AG04450 (cell line): ENCODE results near the gene SMIM41. TPM values are rescaled to one million over a fixed set of nuclear protein-coding genes. Genes with fewer than 3 reads are reported as not detected.

Source experiments
- CTCF ChIA-PET: fragments of 300-600, 350-600 bp; formaldehyde crosslinking; extraction: SDS; loops from one replicate; lab custom pipeline; 2022; ENCODE audit warnings: antibody characterized with exemption, inconsistent platforms; lab: Charles Lee
- POLR2A ChIA-PET: fragments of 350-600 bp; formaldehyde crosslinking; extraction: SDS; loops from one replicate; lab custom pipeline; 2021; ENCODE audit warnings: antibody characterized with exemption, inconsistent platforms; lab: Yijun Ruan, JAX
- DNase-seq: peaks from one replicate; pipeline ENCODE4 v3.0.0-alpha.2; 2011; ENCODE audit warnings: low read depth, low spot score
- H3K27ac ChIP-seq: one replicate; pipeline ENCODE4 v1.5.1; 2012; ENCODE audit warnings: low read depth, low read length, control low read depth
- H3K27me3 ChIP-seq: one replicate; pipeline ENCODE4 v1.6.0; 2012; ENCODE audit warnings: low read length; ENCODE audit not compliant: control insufficient read depth, insufficient read depth
- H3K4me3 ChIP-seq: 2 replicates; pipeline ENCODE4 v1.5.1; 2011; ENCODE audit warnings: mild to moderate bottlenecking, low read depth, low read length, control low read depth
- H3K9me3 ChIP-seq: 2 replicates; pipeline ENCODE4 v1.5.1; 2012; ENCODE audit warnings: low read length; ENCODE audit not compliant: control insufficient read depth, insufficient read depth
- CTCF ChIP-seq: IDR thresholded peaks from 2 replicates; pipeline ENCODE4 v1.5.1; 2011; ENCODE audit warnings: low read depth, low read length, control low read depth, inconsistent platforms
- polyA plus RNA-seq: library from polyadenylated mRNA; depleted of rRNA; stranded (reverse); fragments of >200 nt; gene quantifications from 2 replicates; pipeline ENCODE4 v1.2.3, GENCODE V29; 2011

Gene SMIM41
- polyA plus RNA-seq, 1 experiment, result not detected

GRCh38 chr12:52148464-52149181 is 69.1 kb downstream of the SMIM41 start:
- ChIA-PET POLR2A (no interaction called here), CTCF (interaction anchor here (1.0 to 2.9 kb wide), 6 partner anchors 9 to 731 kb away, joined by 3 to 22 read pairs (median 4); no protein-coding TSS in a partner anchor)
- H3K27ac ChIP-seq, result peak overlapping the region; percentile 98
- H3K27me3 ChIP-seq, result no peaks in the 10 kb centered on the region
- H3K9me3 ChIP-seq, result no peaks in the 10 kb centered on the region
- no peak overlapping the region for H3K4me3 ChIP-seq
- no peak for DNase-seq
- no peak for TF ChIP-seq CTCF

GRCh38 chr12:52149182-52149641 is 69.7 kb downstream of the SMIM41 start:
- no peaks in the 10 kb centered on the region for H3K27me3 ChIP-seq
- no peaks in the 10 kb centered on the region for H3K9me3 ChIP-seq
- POLR2A ChIA-PET, result no interaction called here
- H3K27ac ChIP-seq, result no peak overlapping the region
- H3K4me3 ChIP-seq, result no peak overlapping the region
- CTCF ChIA-PET, result interaction anchor here (1.0 to 2.9 kb wide), 6 partner anchors 9 to 731 kb away, joined by 3 to 22 read pairs (median 4); no protein-coding TSS in a partner anchor
- no peak for TF ChIP-seq CTCF
- DNase-seq, result no peak

- H3K4me3 ChIP-seq, result no peak overlapping the region
- CTCF ChIA-PET, result interaction anchor here (0.7 to 2.9 kb wide), 7 partner anchors 8 to 721 kb away, joined by 3 to 22 read pairs (median 4); no protein-coding TSS in a partner anchor
- no peaks in the 10 kb centered on the region for H3K27me3 ChIP-seq
- H3K27ac ChIP-seq, result peak overlapping the region; percentile 11
- POLR2A ChIA-PET, result no interaction called here
- no peak for DNase-seq
- TF ChIP-seq CTCF, result no peak
- H3K9me3 ChIP-seq, result no peaks in the 10 kb centered on the region
These were observed 70.2 kb downstream of the SMIM41 start for GRCh38 chr12:52149651-52150241.

GRCh38 chr12:52151153-52151836 is 71.8 kb downstream of the SMIM41 start:
- no peak for DNase-seq
- POLR2A ChIA-PET, result no interaction called here
- Histone ChIP-seq H3K4me3 (no peak overlapping the region), H3K27me3 (no peaks in the 10 kb centered on the region), H3K27ac (no peak overlapping the region), H3K9me3 (no peaks in the 10 kb centered on the region)
- no peak for TF ChIP-seq CTCF
- CTCF ChIA-PET, result interaction anchor here (0.7 to 2.2 kb wide), 7 partner anchors 126 to 733 kb away, joined by 3 to 8 read pairs (median 4); no protein-coding TSS in a partner anchor
